ENCODE results near the gene SYCP2L. TPM values are rescaled to one million over a fixed set of nuclear protein-coding genes. Genes with fewer than 3 reads are reported as not detected.

Gene SYCP2L
- total and polyA plus RNA-seq, 2 of the 8 experiments (the other 6 are each of a cell fraction or from before 2014, with no cell fraction given) = 1.7 to 4.2 TPM

- TF ChIP-seq CHD7 (IDR thresholded peaks at IDR 0.05; ENCODE audit: insufficient replicate concordance, low read length) (no peak), SAP30 (IDR thresholded peaks at IDR 0.05; ENCODE audit: insufficient read depth, insufficient replicate concordance, low read length) (no peak), RAD21 (IDR thresholded peaks at IDR 0.05 in 1 of 2, conservative IDR thresholded peaks at IDR 0.05 in 1 of 2; ENCODE audit: low read depth in 2 of 2, low read length in 2 of 2) (no peak)
Observed at GRCh38 chr6:11008821-11009220, 122.0 kb downstream of the SYCP2L start (continued).
